Natural killer cell treated with Interleukin-12 subunit alpha and Interleukin-12 subunit beta and Interleukin-15 and Interleukin-18, amount 100 ng/mL, for 72 hours (primary cell): Measurements from ENCODE around the gene OSBPL3. TPM values are rescaled to one million over a fixed set of nuclear protein-coding genes. Genes with fewer than 3 reads are reported as not detected.

Experiments
- ATAC-seq, 2 donors: fragments of 150-1000 bp; cut with Tn5 transposase in 1 of 2; sonication (Bioruptor Pico), chemical (Tn5 transposase) in 1 of 2; 2 replicates each; pipeline ENCODE4 v1.10.0; 2021
- DNase-seq: peaks from one replicate; pipeline ENCODE4 v3.0.0; 2022; ENCODE audit warnings: low spot score
- H3K27ac Mint-ChIP-seq, 2 donors: 1 replicate in 1 of 2; 2 replicates in 1 of 2; pipeline ENCODE4 v1.8.0; 2022; ENCODE audit warnings: mixed read lengths in 2 of 2, mild to moderate bottlenecking in 1 of 2, moderate library complexity in 1 of 2
- H3K27me3 Mint-ChIP-seq, 2 donors: 1 replicate in 1 of 2; 2 replicates in 1 of 2; pipeline ENCODE4 v1.8.0; 2022; ENCODE audit warnings: mixed read lengths in 2 of 2
- H3K36me3 Mint-ChIP-seq: one replicate; pipeline ENCODE4 v1.8.0; 2022; ENCODE audit warnings: mixed read lengths
- H3K4me1 Mint-ChIP-seq, 2 donors: 1 replicate in 1 of 2; 2 replicates in 1 of 2; pipeline ENCODE4 v1.8.0; 2022; ENCODE audit warnings: low read depth in 2 of 2, mixed read lengths in 2 of 2, mild to moderate bottlenecking in 1 of 2
- H3K4me3 Mint-ChIP-seq: one replicate; pipeline ENCODE4 v1.8.0; 2022; ENCODE audit warnings: mixed read lengths
- H3K9me3 Mint-ChIP-seq: 2 replicates; pipeline ENCODE4 v1.8.0; 2022; ENCODE audit warnings: mixed read lengths
- total RNA-seq, 2 donors: library from RNA; stranded (reverse); gene quantifications; one replicate each; pipeline ENCODE4 v1.2.3, GENCODE V29; 2022

The OSBPL3 gene
- total RNA-seq, 2 donors from 2014 or later = 34.7 to 70.4 TPM

GRCh38 chr7:25005658-25006057 lies 25.7 kb upstream of the OSBPL3 start:
- Mint-ChIP-seq H3K9me3 (peaks cover 5% of the 10 kb centered on the region), H3K27me3 (peaks cover 5 to 8% of the 10 kb centered on the region in 2 donors), H3K4me1 (peaks cover 0 to 4% of the 10 kb centered on the region in 2 donors), H3K27ac (no peak overlapping the region), H3K36me3 (peaks cover 8% of the 10 kb centered on the region), H3K4me3 (no peak overlapping the region)
- no peak for ATAC-seq
- DNase-seq = no peak

GRCh38 chr7:25002786-25003185 lies 22.8 kb upstream of the OSBPL3 start:
- no peak overlapping the region for H3K27ac Mint-ChIP-seq
- peaks cover 23% of the 10 kb centered on the region for H3K36me3 Mint-ChIP-seq
- H3K27me3 Mint-ChIP-seq = peaks cover 15 to 17% of the 10 kb centered on the region in 2 donors
- ATAC-seq (no peak), DNase-seq (no peak)
- no peak overlapping the region for H3K4me3 Mint-ChIP-seq
- peaks cover 0 to 4% of the 10 kb centered on the region in 2 donors for H3K4me1 Mint-ChIP-seq
- peaks cover 10% of the 10 kb centered on the region for H3K9me3 Mint-ChIP-seq

GRCh38 chr7:24995466-24995865 lies 15.5 kb upstream of the OSBPL3 start:
- H3K27me3 Mint-ChIP-seq = peaks cover 10% of the 10 kb centered on the region in 2 donors
- peaks cover 3% of the 10 kb centered on the region for H3K9me3 Mint-ChIP-seq
- no peak for ATAC-seq
- H3K4me1 Mint-ChIP-seq = peaks cover 5 to 7% of the 10 kb centered on the region in 2 donors
- no peak for DNase-seq
- H3K36me3 Mint-ChIP-seq = peaks cover 13% of the 10 kb centered on the region
- no peak overlapping the region for H3K27ac Mint-ChIP-seq
- H3K4me3 Mint-ChIP-seq = no peak overlapping the region

- Mint-ChIP-seq H3K4me1 (peaks cover 5 to 7% of the 10 kb centered on the region in 2 donors), H3K27me3 (no peaks in the 10 kb centered on the region), H3K27ac (no peak overlapping the region), H3K9me3 (no peaks in the 10 kb centered on the region), H3K4me3 (no peak overlapping the region), H3K36me3 (no peaks in the 10 kb centered on the region)
- ATAC-seq = no peak
- DNase-seq = no peak
Measured at GRCh38 chr7:24992314-24992713, 12.3 kb upstream of the OSBPL3 start.

- peaks cover 5 to 7% of the 10 kb centered on the region in 2 donors for H3K4me1 Mint-ChIP-seq
- no peak for DNase-seq
- H3K4me3 Mint-ChIP-seq = no peak overlapping the region
- no peaks in the 10 kb centered on the region for H3K27me3 Mint-ChIP-seq
- no peak overlapping the region for H3K27ac Mint-ChIP-seq
- no peaks in the 10 kb centered on the region for H3K9me3 Mint-ChIP-seq
- no peaks in the 10 kb centered on the region for H3K36me3 Mint-ChIP-seq
- no peak for ATAC-seq
Measured at GRCh38 chr7:24991353-24991752, 11.4 kb upstream of the OSBPL3 start.

GRCh38 chr7:24987331-24987842 lies 7.4 kb upstream of the OSBPL3 start:
- Mint-ChIP-seq H3K36me3 (no peaks in the 10 kb centered on the region), H3K4me1 (peaks cover 5 to 8% of the 10 kb centered on the region in 2 donors), H3K9me3 (no peaks in the 10 kb centered on the region), H3K27ac (no peak overlapping the region), H3K4me3 (no peak overlapping the region), H3K27me3 (no peaks in the 10 kb centered on the region)
- no peak for ATAC-seq
- DNase-seq = no peak

GRCh38 chr7:24982917-24983316 lies 2.9 kb upstream of the OSBPL3 start:
- Mint-ChIP-seq H3K27me3 (no peaks in the 10 kb centered on the region), H3K9me3 (no peaks in the 10 kb centered on the region), H3K4me1 (peaks cover 28 to 36% of the 10 kb centered on the region in 2 donors), H3K27ac (no peak overlapping the region), H3K36me3 (no peaks in the 10 kb centered on the region), H3K4me3 (no peak overlapping the region)
- ATAC-seq = no peak
- DNase-seq = no peak

- Mint-ChIP-seq H3K27ac (peak overlapping the region; percentile 39 to 83), H3K9me3 (no peaks in the 10 kb centered on the region), H3K4me3 (peak overlapping the region; percentile 82), H3K4me1 (peaks cover 38 to 45% of the 10 kb centered on the region in 2 donors), H3K27me3 (no peaks in the 10 kb centered on the region), H3K36me3 (no peaks in the 10 kb centered on the region)
- DNase-seq (peak; percentile 66), ATAC-seq (no peak)
Measured at GRCh38 chr7:24981171-24981951, 1.4 kb upstream of the OSBPL3 start.

- H3K27ac Mint-ChIP-seq = peak overlapping the region; percentile 39 to 83
- DNase-seq = no peak
- no peaks in the 10 kb centered on the region for H3K36me3 Mint-ChIP-seq
- peak in 1 of 2 donors; percentile 15 for ATAC-seq
- peaks cover 42 to 51% of the 10 kb centered on the region in 2 donors for H3K4me1 Mint-ChIP-seq
- H3K4me3 Mint-ChIP-seq = peak overlapping the region; percentile 82
- no peaks in the 10 kb centered on the region for H3K27me3 Mint-ChIP-seq
- no peaks in the 10 kb centered on the region for H3K9me3 Mint-ChIP-seq
Measured at GRCh38 chr7:24980534-24981170, 674 bp upstream of the OSBPL3 start.

GRCh38 chr7:24979470-24979862 lies 512 bp downstream of the OSBPL3 start:
- no peaks in the 10 kb centered on the region for H3K36me3 Mint-ChIP-seq
- no peaks in the 10 kb centered on the region for H3K27me3 Mint-ChIP-seq
- ATAC-seq = peak; percentile 79 to 80
- peak overlapping the region; percentile 96 for H3K4me3 Mint-ChIP-seq
- H3K9me3 Mint-ChIP-seq = no peaks in the 10 kb centered on the region
- peak overlapping the region; percentile 82 to 93 for H3K27ac Mint-ChIP-seq
- peak; percentile 92 for DNase-seq
- peaks cover 52 to 63% of the 10 kb centered on the region in 2 donors for H3K4me1 Mint-ChIP-seq

GRCh38 chr7:24978843-24979469 lies 1.0 kb downstream of the OSBPL3 start:
- Mint-ChIP-seq H3K4me1 (peaks cover 56 to 68% of the 10 kb centered on the region in 2 donors), H3K36me3 (no peaks in the 10 kb centered on the region), H3K9me3 (no peaks in the 10 kb centered on the region), H3K4me3 (peak overlapping the region; percentile 96), H3K27me3 (no peaks in the 10 kb centered on the region), H3K27ac (peak overlapping the region; percentile 82 to 93)
- DNase-seq (no peak), ATAC-seq (no peak)

- DNase-seq (no peak), ATAC-seq (no peak)
- Mint-ChIP-seq H3K27me3 (no peaks in the 10 kb centered on the region), H3K9me3 (no peaks in the 10 kb centered on the region), H3K4me1 (peaks cover 60 to 68% of the 10 kb centered on the region in 2 donors), H3K36me3 (no peaks in the 10 kb centered on the region), H3K27ac (no peak overlapping the region), H3K4me3 (no peak overlapping the region)
Measured at GRCh38 chr7:24975644-24976260, 4.2 kb downstream of the OSBPL3 start.

- Mint-ChIP-seq H3K4me1 (peaks cover 57 to 66% of the 10 kb centered on the region in 2 donors), H3K36me3 (no peaks in the 10 kb centered on the region), H3K27me3 (no peaks in the 10 kb centered on the region), H3K9me3 (no peaks in the 10 kb centered on the region), H3K27ac (no peak overlapping the region), H3K4me3 (no peak overlapping the region)
- ATAC-seq (no peak), DNase-seq (no peak)
Measured at GRCh38 chr7:24975172-24975571, 4.8 kb downstream of the OSBPL3 start.
